Coronary artery (tissue), 2 donors: Measurements from ENCODE around the gene SLC24A3.

Experiments used
- DNase-seq: peaks from one replicate; pipeline ENCODE4 v3.0.0-alpha.2; 2017; ENCODE audit warnings: low spot score
- H3K27ac ChIP-seq, 2 donors: fragments of 200-600 bp; sonication (generic); one replicate each; pipeline ENCODE4 v1.5.1; 2016 to 2019
- H3K4me3 ChIP-seq: fragments of 200-600 bp; sonication (generic); 2 replicates; pipeline ENCODE4 v1.5.1; 2016; ENCODE audit warnings: mild to moderate bottlenecking, moderate library complexity
- CTCF ChIP-seq: fragments of 200-600 bp; sonication (generic); IDR thresholded peaks from one replicate; pipeline ENCODE4 v1.5.1; 2019; ENCODE audit warnings: antibody characterized with exemption

The SLC24A3 gene

GRCh38 chr20:19348582-19348981 is 136.1 kb downstream of the SLC24A3 start:
- DNase-seq, result no peak
- H3K27ac ChIP-seq, result no peak overlapping the region
- TF ChIP-seq CTCF, result no peak
- no peak overlapping the region for H3K4me3 ChIP-seq

- Histone ChIP-seq H3K27ac (no peak overlapping the region), H3K4me3 (no peak overlapping the region)
- no peak for DNase-seq
- TF ChIP-seq CTCF, result no peak
Measured at GRCh38 chr20:19349879-19350278, 137.4 kb downstream of the SLC24A3 start.

DNA sequence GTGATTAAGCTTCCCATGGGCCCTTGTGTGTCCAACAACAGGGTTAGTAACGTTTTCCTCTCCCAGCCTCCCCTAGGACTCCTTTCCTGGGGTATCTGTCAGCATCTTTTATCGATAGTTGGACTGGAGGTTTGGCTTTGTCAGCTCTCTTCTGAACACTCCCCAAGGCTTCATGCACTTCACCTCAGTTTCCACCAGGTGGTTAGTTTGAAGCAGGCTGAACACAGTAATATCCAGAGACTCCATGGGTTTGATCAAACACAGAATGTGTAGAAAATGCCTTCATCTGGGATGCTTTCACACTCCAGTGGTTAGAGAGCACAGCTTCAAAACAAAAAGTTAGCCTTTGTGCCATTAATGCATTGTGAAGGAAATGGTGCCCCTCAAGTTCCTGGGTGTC is 139.1 kb downstream of the SLC24A3 start:
- TF ChIP-seq CTCF, result no peak

DNA sequence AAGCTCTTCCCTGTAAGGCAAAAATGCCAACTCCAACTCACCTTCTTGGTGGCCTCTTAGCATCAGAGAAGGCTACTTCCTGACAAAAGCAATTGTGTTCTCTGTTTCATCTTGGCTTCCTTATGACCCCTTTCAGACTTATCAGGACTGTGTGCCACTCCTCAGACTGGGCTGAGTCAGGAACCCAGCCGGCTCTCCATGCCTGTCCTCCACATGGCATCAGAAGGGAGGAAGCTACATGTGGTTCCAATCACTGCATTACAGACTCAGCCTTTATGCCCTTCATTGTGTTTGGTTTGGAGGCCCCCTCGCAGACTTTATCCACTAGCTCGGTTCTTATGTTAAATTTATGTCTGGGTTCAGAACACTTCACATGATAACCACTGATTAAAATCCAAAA is 142.5 kb downstream of the SLC24A3 start:
- no peak for TF ChIP-seq CTCF
- no peak for DNase-seq
- no peak overlapping the region for H3K4me3 ChIP-seq
- H3K27ac ChIP-seq, result no peak overlapping the region

More for the DNA sequence above, 139.1 kb downstream of the SLC24A3 start:
- Histone ChIP-seq H3K4me3 (no peak overlapping the region), H3K27ac (no peak overlapping the region)
- DNase-seq, result no peak

DNA sequence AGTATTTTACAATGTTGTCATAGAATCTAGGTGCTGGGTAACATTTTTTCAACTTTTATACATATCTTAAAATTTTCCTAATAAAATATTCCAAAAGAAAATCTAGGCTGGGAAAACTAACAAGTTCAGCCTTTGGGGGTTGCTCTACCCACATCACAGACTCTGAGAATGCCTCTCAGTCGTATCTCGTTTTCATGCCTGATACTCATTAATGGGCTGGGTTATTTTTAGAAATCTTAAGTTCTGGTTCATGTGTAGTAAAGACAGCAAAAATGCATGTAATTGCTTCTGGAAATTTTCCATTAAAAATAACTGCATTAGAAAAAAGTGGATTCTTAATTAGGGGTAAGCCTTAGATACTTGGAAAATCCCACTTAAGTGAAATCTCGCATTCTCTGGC is 149.3 kb downstream of the SLC24A3 start:
- TF ChIP-seq CTCF, result no peak
- DNase-seq, result no peak

GRCh38 chr20:19363476-19363875 is 151.0 kb downstream of the SLC24A3 start:
- DNase-seq, result no peak
- H3K27ac ChIP-seq, result no peak overlapping the region
- TF ChIP-seq CTCF, result no peak
- H3K4me3 ChIP-seq, result no peak overlapping the region

More for the DNA sequence above, 149.3 kb downstream of the SLC24A3 start:
- no peak overlapping the region for H3K4me3 ChIP-seq
- no peak overlapping the region for H3K27ac ChIP-seq

- no peak for DNase-seq
- Histone ChIP-seq H3K27ac (no peak overlapping the region), H3K4me3 (no peak overlapping the region)
- TF ChIP-seq CTCF, result no peak
Measured at GRCh38 chr20:19367591-19367990, 155.1 kb downstream of the SLC24A3 start.
